K562 (cell line): ENCODE data around the gene UBR3. TPM values are rescaled to one million over a fixed set of nuclear protein-coding genes. Genes with fewer than 3 reads are reported as not detected.
"Not testable (repeated sequence)": the region's sequence is repeated elsewhere in the genome, so short reads cannot be mapped to it uniquely, and the experiment has no call there.

Experiments
- ATAC-seq: fragments of 200-7000 bp; cut with Tn5 transposase; 3 replicates; pipeline ENCODE4 v1.9.1; 2020; ENCODE audit warnings: moderate library complexity
- BruUV-seq: library from RNA; stranded (reverse); fragments of 400-500 nt; replicated peaks from 2 replicates; lab custom pipeline; 2021; lab: Mats Ljungman, UMichigan
- CTCF ChIA-PET: fragments of 300-600 bp; formaldehyde crosslinking; extraction: SDS; loops from one replicate; lab custom pipeline; 2021; ENCODE audit warnings: low intra/inter-chr PET ratio; lab: Yijun Ruan, JAX
- POLR2A ChIA-PET: fragments of 300-600, 350-650 bp; sonication (Branson Sonifier 250); formaldehyde crosslinking; extraction: SDS; loops from one replicate; lab custom pipeline; 2021; ENCODE audit warnings: antibody characterized with exemption, inconsistent platforms; lab: Yijun Ruan, JAX
- DNase-seq, 4 experiments: peaks; one replicate each; pipeline versions ENCODE4 v3.0.0 to v3.0.0-alpha.2; 2011 to 2018; ENCODE audit warnings: low spot score in 3 of 4, mixed read lengths in 3 of 4; ENCODE audit errors: extremely low read depth in 1 of 4
- FAIRE-seq: peaks from 2 replicates; lab custom pipeline; 2011; peaks lifted over from hg19 to GRCh38; lab: Jason Lieb, UNC
- H2AFZ ChIP-seq: 2 replicates; pipeline ENCODE4 v1.6.0; 2011; ENCODE audit warnings: low read depth, low read length, control low read depth, inconsistent platforms
- H3K27ac ChIP-seq: fragments of 200-600 bp; 3 replicates; pipeline ENCODE4 v1.8.0; 2011; ENCODE audit warnings: low read depth, mild to moderate bottlenecking, control low read depth, inconsistent platforms, low read length, moderate library complexity, mixed read lengths; ENCODE audit errors: extremely low read depth
- H3K27me3 ChIP-seq, 2 experiments: fragments of 300-600 bp in 1 of 2; 2 replicates in 1 of 2; 3 replicates in 1 of 2; pipeline versions ENCODE4 v1.6.0 to v1.8.0; 2011; ENCODE audit warnings: inconsistent platforms in 2 of 2, low read length in 2 of 2, mild to moderate bottlenecking in 1 of 2, mixed read lengths in 1 of 2, moderate library complexity in 1 of 2; ENCODE audit not compliant: control insufficient read depth in 2 of 2, insufficient read depth in 2 of 2
- H3K36me3 ChIP-seq: fragments of 300-600 bp; 3 replicates; pipeline ENCODE4 v1.8.0; 2011; ENCODE audit warnings: mild to moderate bottlenecking, low read length, inconsistent platforms; ENCODE audit not compliant: control insufficient read depth, insufficient read depth
- H3K4me1 ChIP-seq, 2 experiments: fragments of 200-600 bp in 1 of 2; replicated peaks in 1 of 2; 2 replicates in 1 of 2; 3 replicates in 1 of 2; pipeline versions ENCODE4 v1.5.1 to v1.8.0; 2011; ENCODE audit warnings: inconsistent platforms in 2 of 2, low read length in 2 of 2, mild to moderate bottlenecking in 1 of 2, mixed read lengths in 1 of 2, moderate library complexity in 1 of 2; ENCODE audit not compliant: control insufficient read depth in 2 of 2, insufficient read depth in 2 of 2
- H3K4me2 ChIP-seq: 2 replicates; pipeline ENCODE4 v1.6.1; 2011; ENCODE audit warnings: low read length, control low read depth, inconsistent platforms, mixed read lengths; ENCODE audit not compliant: insufficient read depth
- H3K4me3 ChIP-seq: fragments of 200-600 bp; sonication (generic), shearing (Covaris generic); 2 replicates; pipeline ENCODE4 v1.5.1; 2016; ENCODE audit warnings: control low read depth, inconsistent platforms
- H3K79me2 ChIP-seq: fragments of 200-600 bp; 3 replicates; pipeline ENCODE4 v1.8.0; 2011; ENCODE audit warnings: low read length, inconsistent platforms; ENCODE audit not compliant: control insufficient read depth, insufficient read depth
- H3K9ac ChIP-seq, 2 experiments: 2 replicates each; pipeline versions ENCODE4 v1.6.0 to v1.6.1; 2011; ENCODE audit warnings: low read depth in 2 of 2, low read length in 2 of 2, control low read depth in 1 of 2, inconsistent platforms in 1 of 2, mild to moderate bottlenecking in 1 of 2, mixed read lengths in 1 of 2; ENCODE audit not compliant: insufficient read depth in 1 of 2
- H3K9me1 ChIP-seq: one replicate; pipeline ENCODE4 v1.6.0; 2011; ENCODE audit warnings: inconsistent platforms, mild to moderate bottlenecking, low read length, moderate library complexity; ENCODE audit not compliant: control insufficient read depth, insufficient read depth
- H3K9me3 ChIP-seq: replicated peaks from 2 replicates; pipeline ENCODE4 v1.5.1; 2011; ENCODE audit warnings: low read depth, low read length, inconsistent platforms; ENCODE audit not compliant: control insufficient read depth, insufficient read depth
- H4K20me1 ChIP-seq: replicated peaks from 2 replicates; pipeline ENCODE4 v1.6.1; 2011; ENCODE audit warnings: low read length, inconsistent platforms, mixed read lengths; ENCODE audit not compliant: control insufficient read depth, insufficient read depth
- GATA2 ChIP-seq: sonication (generic); formaldehyde crosslinking; IDR thresholded peaks from 2 replicates; pipeline ENCODE4 v1.4.0; 2020; ENCODE audit warnings: mild to moderate bottlenecking, missing genetic modification reagents
- NFIC ChIP-seq: fragments of 450-650 bp; IDR thresholded peaks from 2 replicates; pipeline ENCODE4 v1.6.1; 2017; ENCODE audit warnings: mild to moderate bottlenecking, inconsistent platforms
- PURB ChIP-seq: sonication (generic); formaldehyde crosslinking; IDR thresholded peaks from 2 replicates; pipeline ENCODE4 v1.9.0; 2021; ENCODE audit warnings: low read depth, mild to moderate bottlenecking, missing genetic modification reagents
- ZBTB9 ChIP-seq: fragments of 450-650 bp; formaldehyde crosslinking; IDR thresholded peaks from 2 replicates; pipeline ENCODE4 v1.4.0; 2020; ENCODE audit warnings: mild to moderate bottlenecking, moderate library complexity
- ZFX ChIP-seq: sonication (generic); formaldehyde crosslinking; IDR thresholded peaks from 2 replicates; pipeline ENCODE4 v1.8.0; 2022; ENCODE audit warnings: mild to moderate bottlenecking, missing genetic modification reagents, moderate library complexity
- WGBS: fragments of 100-300 bp; shearing (Covaris generic); methylation state at CpG from one replicate; pipeline ENCODE4 v1.1.6; 2016; ENCODE audit warnings: low coverage, mixed read lengths; ENCODE audit not compliant: insufficient coverage; ENCODE audit errors: missing lambda C conversion rate; 5-methylcytosine and 5-hydroxymethylcytosine counted together
- in situ Hi-C: fragments of 300-500 bp; cut with MboI; formaldehyde crosslinking; loops from 4 replicates; pipeline ENCODE4 v1.15.0; 2018; ENCODE audit warnings: inconsistent platforms, mixed read lengths
- intact Hi-C: fragments of 100-400 bp; cut with micrococcal nuclease; formaldehyde crosslinking; loops from 2 replicates; pipeline ENCODE4 v1.14.2; 2022
- polyA plus RNA-seq, 8 experiments: library from polyadenylated mRNA; depleted of rRNA in 4 of 8; stranded (reverse) in 5 of 8; unstranded in 3 of 8; fragments of >200 nt; fragmentation: Nextera tagmentation in 2 of 8; fragmentation: Illumina TruSeq in 1 of 8; extraction: Ambion mirVana in 2 of 8; extraction: Trizol in 1 of 8; gene quantifications; 2 replicates each; pipeline versions ENCODE4 v1.2.1 to v1.2.3, GENCODE V29; 2011 to 2014; ENCODE audit warnings: inconsistent platforms in 1 of 8, missing spikeins in 1 of 8
- total RNA-seq, 7 experiments: library from RNA; depleted of rRNA in 6 of 7; stranded (reverse); fragments of >200 nt in 6 of 7; fragmentation: Illumina TruSeq in 2 of 7; extraction: Trizol in 2 of 7; gene quantifications; 2 replicates each; pipeline versions ENCODE4 v1.2.1 to v1.2.3, GENCODE V29; 2011 to 2021; ENCODE audit warnings: low replicate concordance in 1 of 7

Gene UBR3
- total and polyA plus RNA-seq, 9 of the 15 experiments (the other 6 are each of a cell fraction or from before 2014, with no cell fraction given), result 14.4 to 63.5 (median 40.4) TPM

GRCh38 chr2:169848959-169849693 lies 21.9 kb downstream of the UBR3 start:
- H3K9me3 ChIP-seq, CTCF ChIA-PET, H3K4me2 ChIP-seq, ATAC-seq, FAIRE-seq, H3K27me3 ChIP-seq, H3K9me1 ChIP-seq, H2AFZ ChIP-seq, H4K20me1 ChIP-seq, intact Hi-C loops, in situ Hi-C loops, BruUV-seq, DNase-seq, H3K9ac ChIP-seq, H3K4me3 ChIP-seq, H3K27ac ChIP-seq: not testable (repeated sequence)
- WGBS, result 81% methylated on average over 8 of the region's 8 CpGs
- H3K36me3 ChIP-seq, result peaks cover 15% of the 10 kb centered on the region; the same call in 1 of the 3 replicates
- H3K79me2 ChIP-seq, result peaks cover 91% of the 10 kb centered on the region
- TF ChIP-seq NFIC, result peak; percentile 54
- POLR2A ChIA-PET, result interaction anchor here (0.6 to 1.9 kb wide), 6 partner anchors 9 to 155 kb away, joined by 3 to 8 read pairs (median 6); partner anchors contain the start of genes CFAP210, PHOSPHO2 and UBR3
- peaks cover 8 to 12% of the 10 kb centered on the region in 2 experiments; a peak in 4 of 5 replicates for H3K4me1 ChIP-seq

GRCh38 chr2:169849710-169850109 lies 22.5 kb downstream of the UBR3 start:
- 64% methylated on average over 1 of the region's 1 CpG for WGBS
- Histone ChIP-seq H3K27me3 (no peaks in the 10 kb centered on the region), H3K9me3 (no peaks in the 10 kb centered on the region), H4K20me1 (no peaks in the 10 kb centered on the region), H3K36me3 (peaks cover 14% of the 10 kb centered on the region; the same call in 1 of the 3 replicates), H3K79me2 (peaks cover 91% of the 10 kb centered on the region), H3K9ac (no peak overlapping the region; a peak in 1 of 4 replicates), H2AFZ (no peak overlapping the region), H3K4me2 (no peak overlapping the region), H3K4me1 (peaks cover 8 to 12% of the 10 kb centered on the region in 2 experiments; a peak in 4 of 5 replicates), H3K27ac (no peak overlapping the region), H3K4me3 (no peak overlapping the region), H3K9me1 (no peaks in the 10 kb centered on the region)
- BruUV-seq, result no TSS peak
- ATAC-seq, result peak; percentile 5; the same call in 1 of the 3 replicates
- ChIA-PET POLR2A (interaction anchor here (0.6 to 1.9 kb wide), 5 partner anchors 9 to 155 kb away, joined by 3 to 8 read pairs (median 6); partner anchors contain the start of genes CFAP210 and PHOSPHO2), CTCF (no interaction called here)
- TF ChIP-seq GATA2 (CRISPR knock-in tag) (0 out of 2 replicates have a peak, but pooled peaks have one; percentile 21), ZFX (CRISPR knock-in tag) (0 out of 2 replicates have a peak, but pooled peaks have one; percentile 5), PURB (CRISPR knock-in tag) (no peak), ZBTB9 (CRISPR knock-in tag) (no peak)
- intact Hi-C loops (no loop called here), in situ Hi-C loops (no loop called here)
- FAIRE-seq, result peak; percentile 35
- no peak for DNase-seq
